Gastrocnemius medialis (tissue), 4 donors: ENCODE results near the gene DISP3.

Experiments used
- CTCF ChIP-seq, 5 experiments: fragments of 450-650 bp in 3 of 5; fragments of 200-600 bp in 2 of 5; sonication (generic) in 2 of 5; IDR thresholded peaks in 4 of 5; conservative IDR thresholded peaks in 1 of 5; 1 replicate in 4 of 5; 2 replicates in 1 of 5; pipeline ENCODE4 v1.5.1; 2016 to 2019; ENCODE audit warnings: antibody characterized with exemption in 5 of 5, mild to moderate bottlenecking in 3 of 5, moderate library complexity in 3 of 5
- POLR2A ChIP-seq, 2 donors: fragments of 450-650 bp; IDR thresholded peaks; one replicate each; pipeline ENCODE4 v1.6.1; 2017; ENCODE audit warnings: antibody characterized with exemption in 2 of 2, mild to moderate bottlenecking in 2 of 2, moderate library complexity in 2 of 2

- no peak for TF ChIP-seq CTCF (IDR thresholded peaks at IDR 0.05 in 4 of 5, conservative IDR thresholded peaks at IDR 0.05 in 1 of 5)
- TF ChIP-seq POLR2A (IDR thresholded peaks at IDR 0.05): no peak
Measured at GRCh38 chr1:11539850-11540772, 61.2 kb downstream of the DISP3 start.
